ENCODE data around the gene TLR3.

TLR3 gene

DNA sequence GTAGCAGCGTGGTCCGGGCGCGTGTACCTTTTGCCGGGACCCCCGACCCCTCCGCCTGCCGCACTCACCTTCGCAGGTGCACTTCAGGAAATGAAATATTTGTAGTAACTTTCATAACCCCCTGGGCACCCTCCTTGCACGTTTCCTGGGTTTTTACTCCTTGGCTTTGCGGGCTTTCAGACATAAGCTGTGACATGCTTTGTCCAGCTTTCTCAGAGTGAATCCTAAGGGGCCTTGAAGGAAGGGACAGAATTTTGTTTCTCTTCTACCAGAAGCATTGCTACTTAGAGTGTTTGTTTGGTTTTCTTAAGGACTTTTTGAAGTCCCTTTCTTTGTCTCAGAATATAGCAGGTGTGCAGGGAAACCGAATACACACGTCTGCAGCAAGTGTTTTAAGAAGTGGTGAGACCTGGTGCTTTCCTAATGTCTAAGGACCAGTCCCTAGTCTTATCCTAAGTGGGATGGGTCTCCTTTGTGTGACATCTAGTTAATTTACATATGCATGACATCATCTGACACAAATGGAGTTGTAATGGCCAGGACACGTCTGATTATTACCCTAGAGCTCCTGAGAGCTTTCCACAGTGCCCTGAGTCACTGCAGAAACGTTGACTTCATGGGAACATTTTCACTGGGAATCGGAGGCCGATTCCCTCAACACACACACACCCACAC is 36.8 kb downstream of the TLR3 start:
- no peak for TF ChIP-seq ZNF274 (IDR thresholded peaks at IDR 0.05; ENCODE audit: low read depth, low read length)
- peak overlapping the region; percentile 10; the same call in 1 of the 2 replicates for H3K4me3 ChIP-seq (ENCODE audit: low read length)

DNA sequence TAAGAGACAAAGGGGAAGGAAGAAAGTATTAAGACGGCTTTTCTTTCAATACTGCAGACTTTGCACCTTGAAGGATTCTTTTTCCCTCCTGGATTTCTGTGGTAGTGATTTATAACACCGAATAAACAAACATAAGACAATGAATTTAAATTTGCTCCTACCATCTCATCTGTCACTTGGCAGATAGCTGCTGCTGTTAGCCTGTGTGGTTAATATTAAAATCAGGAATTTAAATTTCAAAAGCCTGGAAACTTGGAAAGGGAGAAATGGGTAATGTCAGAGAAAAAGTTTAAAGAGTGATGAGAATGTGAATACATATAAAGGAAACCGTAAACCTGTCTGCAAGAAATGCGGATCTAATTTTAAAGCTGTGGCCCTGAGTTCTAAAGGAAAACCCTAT is 39.0 kb downstream of the TLR3 start:
- TF ChIP-seq ZNF274 (IDR thresholded peaks at IDR 0.05; ENCODE audit: low read depth, low read length) = no peak
- no peak overlapping the region for H3K4me3 ChIP-seq (ENCODE audit: low read length)

DNA sequence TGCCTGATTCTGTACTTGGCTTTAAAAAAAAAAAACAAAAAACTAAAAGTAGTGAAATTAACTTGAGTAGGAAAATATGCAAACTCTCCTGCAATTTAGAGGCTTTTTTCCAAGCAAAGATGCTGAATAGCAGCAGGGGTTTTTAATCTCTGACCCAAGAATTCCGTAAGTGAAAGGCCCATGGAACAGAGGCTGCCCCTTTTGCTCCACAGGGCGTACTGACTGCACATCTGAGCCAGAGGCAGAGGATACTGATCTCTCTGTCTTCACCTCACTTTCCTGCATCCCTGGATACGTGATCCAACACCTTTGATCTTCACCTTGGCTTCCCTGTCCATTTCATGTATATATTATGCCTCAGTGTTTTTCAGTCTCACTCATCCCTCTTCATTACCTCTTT is 39.4 kb downstream of the TLR3 start:
- TF ChIP-seq ZNF274 (IDR thresholded peaks at IDR 0.05; ENCODE audit: low read depth, low read length) = no peak

DNA sequence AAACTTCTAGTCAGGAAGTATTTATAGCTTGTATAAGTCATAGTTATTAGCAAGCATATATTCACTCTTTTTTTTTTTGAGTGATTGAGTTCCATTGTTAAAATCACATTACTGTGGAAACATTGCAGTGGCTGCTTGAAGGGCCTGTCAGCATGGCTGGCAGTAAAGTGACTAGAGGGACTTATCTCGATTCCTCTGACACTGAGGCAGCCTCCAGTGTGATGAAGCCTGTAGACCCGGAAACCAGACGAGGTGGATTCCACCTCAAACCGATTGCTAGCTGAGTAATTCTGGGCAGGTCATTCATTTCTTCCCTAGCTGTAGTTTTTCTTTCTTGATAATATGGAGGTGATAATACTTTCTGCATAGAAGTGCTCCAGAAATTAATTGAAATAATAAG is 40.3 kb downstream of the TLR3 start:
- no peak overlapping the region for H3K4me3 ChIP-seq (ENCODE audit: low read length)
- no peak for TF ChIP-seq ZNF274 (IDR thresholded peaks at IDR 0.05; ENCODE audit: low read depth, low read length)

More for the DNA sequence above, 39.4 kb downstream of the TLR3 start:
- no peak overlapping the region for H3K4me3 ChIP-seq (ENCODE audit: low read length)

DNA sequence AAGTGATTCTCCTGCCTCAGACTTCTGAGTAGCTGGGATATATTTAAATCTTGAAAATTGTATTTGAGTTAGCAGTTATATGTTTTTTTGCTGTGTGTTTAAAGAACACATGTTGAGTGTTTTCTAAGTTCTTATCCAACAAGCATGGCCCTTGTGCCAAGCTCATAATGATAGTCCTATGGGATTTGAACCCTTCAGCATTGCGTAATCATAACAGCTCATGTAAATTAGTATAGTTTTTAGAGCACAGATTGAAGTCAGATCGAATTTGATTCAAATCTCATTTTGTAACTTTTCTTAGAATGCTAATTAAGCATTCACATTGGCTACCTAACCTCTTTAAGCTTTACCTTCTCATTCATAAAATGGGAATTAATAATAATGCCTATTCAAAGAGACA is 47.7 kb downstream of the TLR3 start:
- no peak for TF ChIP-seq ZNF274 (IDR thresholded peaks at IDR 0.05; ENCODE audit: low read depth, low read length)
- no peak overlapping the region for H3K4me3 ChIP-seq (ENCODE audit: low read length)

DNA sequence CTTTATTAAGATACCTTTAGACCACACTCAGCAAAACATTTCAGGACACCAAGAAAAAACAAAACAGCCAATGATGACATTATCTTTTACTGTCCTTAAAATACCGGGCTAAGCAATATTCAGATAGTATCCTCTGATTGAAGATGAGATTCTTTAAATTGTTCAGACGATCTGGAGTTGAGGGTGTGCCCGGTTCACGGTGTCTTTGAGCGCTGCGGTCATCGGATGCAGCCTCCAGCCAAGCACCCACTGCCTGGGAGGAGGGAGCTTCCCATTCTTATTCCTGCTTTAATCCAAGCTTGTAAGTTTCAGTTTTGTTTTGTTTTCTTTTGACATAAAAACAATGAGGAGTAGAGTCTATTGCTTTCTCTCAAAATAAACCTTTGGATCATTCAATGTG is 49.6 kb downstream of the TLR3 start:
- no peak overlapping the region for H3K4me3 ChIP-seq (ENCODE audit: low read length)
- TF ChIP-seq ZNF274 (IDR thresholded peaks at IDR 0.05; ENCODE audit: low read depth, low read length) = no peak

DNA sequence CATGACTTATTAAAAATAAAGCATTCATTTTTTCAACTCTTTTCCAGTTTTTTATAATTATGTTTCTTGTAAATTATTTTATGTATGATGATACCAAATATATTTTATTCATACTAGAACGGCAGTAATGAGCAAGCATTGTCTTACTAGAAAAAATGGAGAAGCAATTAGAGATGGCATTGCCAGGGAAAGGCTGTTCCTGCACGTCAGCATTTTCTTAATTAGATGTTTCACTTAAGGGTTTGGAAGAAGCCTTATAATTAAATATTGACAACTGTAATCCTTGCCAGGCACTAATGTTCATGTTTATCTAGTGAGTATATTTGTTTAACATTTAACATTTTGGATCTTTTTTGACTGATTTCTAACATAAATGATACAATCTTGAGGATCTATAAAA is 52.1 kb downstream of the TLR3 start:
- no peak overlapping the region for H3K4me3 ChIP-seq (ENCODE audit: low read length)

DNA sequence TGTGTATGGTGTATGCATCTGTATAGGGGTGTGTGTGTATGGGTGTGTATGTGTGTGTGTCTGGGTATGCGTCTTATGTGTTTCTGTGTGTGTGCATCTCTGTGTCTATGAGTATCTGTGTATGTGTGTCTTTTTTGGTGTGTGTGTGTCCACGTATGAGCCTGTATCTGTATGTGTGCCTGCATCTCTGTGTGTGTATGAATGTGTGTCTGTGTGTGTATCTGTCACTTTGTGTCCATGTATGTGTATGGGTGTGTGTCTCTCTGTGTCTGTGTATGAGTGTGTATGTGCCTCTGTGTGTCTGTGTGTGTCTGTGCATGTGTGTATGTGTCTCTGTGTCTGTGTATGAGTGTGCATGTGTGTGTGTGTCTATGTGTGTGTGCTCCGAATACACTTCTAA is 59.9 kb downstream of the TLR3 start:
- TF ChIP-seq ZNF274 (IDR thresholded peaks at IDR 0.05; ENCODE audit: low read depth, low read length) = no peak
- no peak overlapping the region for H3K4me3 ChIP-seq (ENCODE audit: low read length)

More for the DNA sequence above, 52.1 kb downstream of the TLR3 start:
- no peak for TF ChIP-seq ZNF274 (IDR thresholded peaks at IDR 0.05; ENCODE audit: low read depth, low read length)

DNA sequence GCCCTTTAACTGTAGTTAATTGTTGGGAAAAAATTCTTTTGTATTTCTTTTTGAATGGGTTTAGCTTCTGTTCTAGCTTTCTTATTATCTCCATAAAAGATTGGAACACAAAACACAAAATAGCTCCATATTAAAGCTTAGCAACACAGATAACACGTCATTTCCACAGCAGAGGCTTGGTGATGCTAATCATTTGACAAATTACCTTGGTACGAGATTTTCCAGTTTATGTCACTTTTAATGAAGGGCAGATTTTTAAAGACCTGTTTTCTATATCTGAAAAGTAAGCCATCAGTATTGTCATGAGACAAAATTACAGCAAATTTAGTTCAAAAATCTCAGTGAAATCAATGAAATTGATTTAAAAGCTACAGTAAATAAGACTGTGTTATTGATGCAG is 63.0 kb downstream of the TLR3 start:
- TF ChIP-seq ZNF274 (IDR thresholded peaks at IDR 0.05; ENCODE audit: low read depth, low read length) = no peak
- no peak overlapping the region for H3K4me3 ChIP-seq (ENCODE audit: low read length)

DNA sequence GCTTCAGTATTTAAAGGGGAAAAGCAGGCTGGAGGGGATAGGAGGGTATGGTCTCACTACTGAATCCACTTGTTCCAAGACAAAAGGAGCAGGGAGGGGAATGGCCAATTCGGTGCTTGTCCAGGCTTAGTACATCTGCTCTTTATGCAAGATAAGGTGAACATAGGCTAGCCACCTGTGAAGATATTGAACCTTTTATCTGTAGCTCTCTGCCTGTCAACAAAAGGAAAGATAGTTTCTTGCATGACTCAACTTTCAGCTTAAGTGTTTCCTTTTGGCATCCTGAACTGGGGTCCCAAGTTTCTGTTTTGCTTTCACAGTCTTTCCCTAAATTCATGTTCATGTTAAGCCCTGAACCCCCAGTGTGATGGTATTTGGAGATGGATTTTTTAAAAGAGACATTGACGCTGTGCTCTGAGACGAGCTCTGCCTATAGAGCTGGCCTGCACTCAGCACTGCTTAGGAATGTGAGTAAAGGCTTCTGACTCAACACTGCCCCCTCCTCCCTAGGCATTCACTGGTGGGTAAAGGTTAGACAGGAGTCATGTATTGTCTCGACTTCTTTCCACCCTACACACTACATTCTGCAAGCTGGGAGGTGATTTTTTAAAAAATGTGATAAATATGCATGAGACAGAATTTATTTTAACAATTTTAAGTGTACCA is 63.8 kb downstream of the TLR3 start:
- TF ChIP-seq ZNF274 (IDR thresholded peaks at IDR 0.05; ENCODE audit: low read depth, low read length) = no peak
- no peak overlapping the region for H3K4me3 ChIP-seq (ENCODE audit: low read length)

DNA sequence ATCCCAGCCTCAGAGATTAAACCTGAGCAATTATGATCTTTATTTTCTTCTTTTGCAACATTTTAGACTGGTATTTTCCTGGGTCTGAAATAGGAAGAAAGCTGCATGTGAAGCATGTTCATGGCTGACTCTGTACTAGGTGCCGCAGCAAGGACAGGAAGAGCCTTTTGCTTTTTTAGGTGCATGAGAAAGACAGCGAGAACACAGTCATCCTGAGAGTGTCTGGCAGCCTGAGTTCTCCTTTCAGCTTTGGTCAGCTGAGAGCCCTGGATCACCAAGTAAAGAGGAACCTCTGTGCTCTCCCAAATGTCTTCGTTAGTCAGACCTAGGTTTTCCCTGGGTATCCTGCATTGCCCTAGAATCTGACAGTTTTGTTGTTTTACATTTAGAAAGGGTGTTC is 65.3 kb downstream of the TLR3 start:
- no peak for TF ChIP-seq ZNF274 (IDR thresholded peaks at IDR 0.05; ENCODE audit: low read depth, low read length)
- H3K4me3 ChIP-seq (ENCODE audit: low read length) = no peak overlapping the region

DNA sequence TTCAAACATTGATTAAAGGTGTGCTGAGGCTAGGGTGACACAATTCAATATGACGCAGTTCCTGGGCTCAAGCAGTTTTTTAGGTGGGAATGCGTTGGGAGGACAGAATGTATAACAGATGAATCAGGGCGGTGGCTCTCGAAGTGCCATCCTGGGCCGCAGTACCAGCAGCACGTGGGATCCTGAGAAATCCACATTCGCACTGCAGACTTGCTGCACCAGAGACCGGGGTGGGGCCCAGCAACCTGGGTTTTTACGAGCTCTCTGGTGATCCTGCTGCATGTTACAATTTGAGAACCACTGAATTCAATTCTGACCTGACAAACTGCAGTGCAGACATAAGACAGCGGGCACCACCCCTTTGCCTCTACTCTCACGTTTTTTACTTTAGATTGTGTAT is 65.9 kb downstream of the TLR3 start:
- H3K4me3 ChIP-seq (ENCODE audit: low read length) = no peak overlapping the region
- TF ChIP-seq ZNF274 (IDR thresholded peaks at IDR 0.05; ENCODE audit: low read depth, low read length) = no peak

DNA sequence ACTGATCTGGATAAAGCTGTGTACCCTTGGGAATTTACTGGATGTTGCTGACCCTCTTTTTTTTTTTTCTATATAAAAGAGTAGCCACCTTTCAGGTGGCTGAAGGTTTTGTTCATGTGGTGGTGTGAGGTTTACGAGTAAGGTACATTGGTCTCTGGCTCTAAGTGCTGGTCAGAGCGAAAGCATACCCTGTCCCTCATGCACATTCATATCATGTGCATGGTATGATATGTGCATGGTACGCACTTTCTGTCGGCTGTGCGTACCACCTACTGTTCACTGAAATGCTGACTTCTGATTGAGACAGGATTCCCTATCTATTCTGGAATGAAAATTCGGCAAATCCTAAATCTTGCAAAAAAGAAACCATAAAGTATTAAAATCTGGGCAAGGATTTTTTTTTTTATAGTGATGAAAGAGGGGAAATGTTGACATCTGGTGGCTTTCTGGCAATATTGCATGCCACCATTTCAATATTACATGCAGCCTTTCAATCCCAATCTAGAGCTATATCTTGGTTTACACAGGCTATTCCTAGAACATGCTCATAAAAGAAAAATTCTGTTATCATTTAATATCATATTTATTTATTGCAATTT is 68.3 kb downstream of the TLR3 start:
- TF ChIP-seq ZNF274 (IDR thresholded peaks at IDR 0.05; ENCODE audit: low read depth, low read length) = no peak
- no peak overlapping the region for H3K4me3 ChIP-seq (ENCODE audit: low read length)
